ENCODE measurements around the gene OSMR. TPM values are rescaled to one million over a fixed set of nuclear protein-coding genes. Genes with fewer than 3 reads are reported as not detected.
"Not testable (repeated sequence)": the region's sequence is repeated elsewhere in the genome, so short reads cannot be mapped to it uniquely, and the experiment has no call there.

The OSMR gene
- total RNA-seq, 1 experiment from 2014 or later = not detected

DNA sequence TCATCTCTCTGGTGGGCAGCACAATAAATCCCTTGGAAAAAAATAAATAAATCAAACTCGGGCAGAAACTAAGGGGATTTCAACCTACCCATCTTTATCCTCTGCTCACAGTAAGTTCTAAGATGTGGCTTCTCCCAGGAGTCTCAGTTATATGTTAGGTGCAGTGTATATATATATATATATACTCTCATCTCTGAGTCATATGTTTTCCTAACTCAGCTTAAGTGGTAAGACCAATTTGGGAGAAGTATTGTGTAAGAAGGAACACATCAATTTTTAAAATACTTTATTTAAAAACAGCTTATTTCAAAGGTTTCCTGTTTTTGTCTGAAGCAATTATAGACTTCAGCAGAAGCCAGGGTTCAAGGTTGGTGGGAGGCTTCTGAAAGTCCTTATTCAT, 20.3 kb upstream of the OSMR start:
- no peak for DNase-seq (ENCODE audit: low spot score)
- in situ Hi-C loops (cut with HindIII; ENCODE audit: low sequenced_read_pairs) = no loop called here

DNA sequence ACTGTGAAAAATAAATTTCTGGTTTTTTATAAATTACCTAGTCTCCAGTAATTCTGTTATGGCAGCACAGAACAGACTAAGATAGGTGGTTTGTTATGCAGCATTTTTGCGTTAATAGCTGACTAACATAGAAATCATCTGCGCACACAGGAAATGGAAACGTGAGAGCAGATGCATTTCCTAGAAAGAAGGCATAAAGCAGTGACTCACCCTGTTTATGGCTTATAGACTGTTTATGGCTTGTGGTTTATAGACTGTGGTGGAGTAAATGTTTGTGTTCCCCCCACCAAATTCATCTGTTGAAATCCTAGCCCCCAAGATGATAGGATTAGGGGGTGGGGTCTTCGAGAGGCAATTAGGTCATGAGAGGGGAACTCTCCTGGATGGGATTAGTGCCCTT, 18.3 kb upstream of the OSMR start:
- in situ Hi-C loops (cut with HindIII; ENCODE audit: low sequenced_read_pairs) = no loop called here
- no peak for DNase-seq (ENCODE audit: low spot score)

DNA sequence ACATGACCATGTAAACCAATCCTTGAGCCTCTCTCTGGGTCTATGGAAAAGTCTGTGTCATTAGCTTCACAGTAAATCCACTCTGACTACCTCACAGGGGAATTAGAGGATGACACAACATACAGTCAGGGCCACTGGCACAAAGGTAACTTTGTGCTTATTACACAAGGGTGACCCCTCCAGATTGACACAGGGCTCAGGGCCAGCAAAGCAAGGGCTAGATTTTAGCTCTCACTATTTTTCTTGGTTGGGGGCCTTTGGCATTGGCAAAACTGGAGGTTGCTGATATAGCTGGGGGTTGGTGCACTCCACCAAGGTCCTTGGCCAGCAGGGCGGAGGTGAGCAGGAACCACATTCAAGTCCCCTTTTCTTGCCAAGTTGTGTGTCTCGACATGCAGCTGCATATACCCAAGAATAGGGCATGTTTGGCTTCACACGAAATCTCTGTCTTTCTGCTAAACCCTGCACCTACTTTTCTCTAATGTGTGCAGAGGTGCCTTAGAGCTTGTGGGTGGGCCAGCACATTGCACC, 15.2 kb upstream of the OSMR start:
- in situ Hi-C loops (cut with HindIII; ENCODE audit: low sequenced_read_pairs) = no loop called here

DNA sequence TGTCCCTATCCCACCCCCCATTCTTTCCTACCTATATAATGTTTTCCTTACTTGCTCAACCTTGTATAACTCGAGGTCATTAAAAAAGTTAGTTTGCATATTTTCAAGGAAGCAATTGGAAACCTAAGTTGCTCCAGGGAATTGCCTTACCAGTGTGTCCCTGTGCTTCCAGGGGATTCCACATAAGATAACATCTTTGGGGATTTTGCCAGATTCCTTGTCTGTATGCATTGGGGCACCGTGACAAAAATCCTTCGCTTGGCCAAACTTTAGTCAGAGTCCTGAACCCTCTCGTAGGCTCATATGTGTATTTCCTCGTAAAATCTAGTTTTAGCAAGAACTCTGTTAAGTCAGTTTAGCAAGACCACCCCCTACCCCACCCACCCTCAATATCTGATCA, 14.7 kb upstream of the OSMR start:
- in situ Hi-C loops (cut with HindIII; ENCODE audit: low sequenced_read_pairs) = no loop called here
- no peak for DNase-seq (ENCODE audit: low spot score)

More for the DNA sequence above, 15.2 kb upstream of the OSMR start:
- DNase-seq (ENCODE audit: low spot score) = no peak

DNA sequence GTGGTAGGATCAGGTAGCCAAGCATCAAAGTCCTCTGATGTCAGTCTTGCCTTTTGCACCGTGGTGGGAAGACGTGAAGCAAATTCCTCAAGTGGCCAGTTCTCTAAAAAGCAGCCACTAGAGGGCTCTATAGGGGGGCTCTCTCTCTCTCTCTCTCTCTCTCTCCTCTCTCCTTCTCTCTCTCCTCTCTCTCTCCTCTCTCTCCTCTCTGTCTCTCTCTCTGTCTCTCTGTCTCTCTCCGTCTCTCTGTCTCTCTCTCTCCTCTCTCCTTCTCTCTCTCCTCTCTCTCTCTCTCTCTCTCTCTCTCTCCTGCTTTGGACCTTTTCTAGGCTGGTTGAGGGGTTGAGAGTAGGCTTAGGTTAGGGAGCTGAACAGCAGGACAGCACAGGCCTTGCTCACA, 13.9 kb upstream of the OSMR start:
- no peak for DNase-seq (ENCODE audit: low spot score)

DNA sequence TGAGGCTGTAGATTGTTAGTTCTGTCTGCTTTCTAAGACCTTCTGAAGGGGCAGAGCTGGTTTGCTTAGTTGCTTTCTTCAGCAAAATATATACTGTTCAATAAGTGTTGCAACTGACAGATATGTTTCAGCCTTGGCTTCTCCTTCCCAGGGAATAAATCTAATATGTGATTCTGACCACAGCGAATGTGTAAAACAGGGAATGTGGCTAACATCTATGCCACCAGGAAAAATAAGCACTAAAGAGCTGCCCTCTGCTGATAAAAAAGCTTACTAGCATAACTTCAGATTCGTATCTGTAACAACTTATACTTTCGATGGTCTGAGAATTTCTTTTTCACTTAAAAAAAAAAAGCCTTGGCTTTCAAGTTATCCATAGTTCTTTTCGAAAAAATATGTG, 13.0 kb upstream of the OSMR start:
- no peak for DNase-seq (ENCODE audit: low spot score)
- in situ Hi-C loops (cut with HindIII; ENCODE audit: low sequenced_read_pairs) = no loop called here

More for the DNA sequence above, 13.9 kb upstream of the OSMR start:
- in situ Hi-C loops (cut with HindIII; ENCODE audit: low sequenced_read_pairs) = no loop called here

DNA sequence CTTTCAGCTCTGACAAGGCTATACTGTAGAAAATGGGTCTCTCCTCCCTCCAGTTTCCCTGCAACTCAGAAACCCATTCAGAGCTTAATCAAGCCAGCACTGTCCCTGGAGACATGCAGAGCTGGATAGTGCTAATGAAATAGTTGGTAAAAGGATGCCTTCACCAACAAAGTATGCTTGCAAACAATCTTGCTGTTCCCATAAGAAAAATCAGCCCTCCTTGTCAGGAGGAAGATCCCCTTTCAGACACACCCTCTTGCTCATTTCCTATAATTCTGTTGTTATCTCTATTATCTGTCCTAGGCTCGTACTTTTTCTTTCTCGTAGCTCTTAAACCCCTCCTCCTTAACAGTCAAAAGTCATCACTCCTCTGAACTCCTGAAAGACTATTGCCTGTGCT, 9.9 kb upstream of the OSMR start:
- in situ Hi-C loops (cut with HindIII; ENCODE audit: low sequenced_read_pairs) = no loop called here
- no peak for DNase-seq (ENCODE audit: low spot score)

DNA sequence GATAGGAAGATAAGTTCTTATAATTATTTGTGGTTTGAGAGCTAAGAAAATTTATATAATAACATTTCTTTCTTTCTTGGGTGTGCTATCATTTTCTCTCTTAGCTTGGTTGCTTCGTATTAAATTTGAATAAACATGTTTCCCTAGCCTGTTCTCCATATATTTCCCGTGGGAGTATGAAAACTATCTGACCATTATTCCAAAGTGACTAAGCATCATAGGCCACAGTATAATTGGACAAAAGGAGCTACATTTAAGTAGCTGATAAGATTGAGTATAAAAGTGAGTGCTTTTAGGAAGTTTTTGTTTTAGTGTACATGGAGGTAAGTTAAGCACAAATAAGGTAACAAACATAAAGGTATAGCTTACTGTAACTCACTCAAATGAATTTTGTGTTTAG, 8.4 kb upstream of the OSMR start:
- no peak for DNase-seq (ENCODE audit: low spot score)
- in situ Hi-C loops (cut with HindIII; ENCODE audit: low sequenced_read_pairs) = no loop called here

DNA sequence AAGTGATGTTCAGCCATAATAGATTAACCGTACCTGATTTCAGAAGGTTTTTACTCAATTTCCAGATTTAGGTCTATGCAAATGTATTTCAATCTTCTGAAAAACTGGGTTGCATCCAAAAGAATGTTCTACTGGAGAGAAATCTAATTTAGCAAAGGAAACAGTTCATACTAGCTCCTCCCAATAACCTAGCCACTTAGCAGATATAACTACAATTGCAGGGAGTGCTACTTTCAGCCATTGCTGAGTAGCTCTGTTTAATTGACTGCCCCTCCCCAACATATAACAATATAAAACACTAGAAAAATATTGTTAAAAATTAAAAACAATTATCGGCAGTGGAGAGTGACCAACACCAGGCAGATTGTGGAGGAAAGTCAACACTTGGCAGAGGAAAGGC, 7.9 kb upstream of the OSMR start:
- in situ Hi-C loops (cut with HindIII; ENCODE audit: low sequenced_read_pairs) = no loop called here
- DNase-seq (ENCODE audit: low spot score) = no peak

DNA sequence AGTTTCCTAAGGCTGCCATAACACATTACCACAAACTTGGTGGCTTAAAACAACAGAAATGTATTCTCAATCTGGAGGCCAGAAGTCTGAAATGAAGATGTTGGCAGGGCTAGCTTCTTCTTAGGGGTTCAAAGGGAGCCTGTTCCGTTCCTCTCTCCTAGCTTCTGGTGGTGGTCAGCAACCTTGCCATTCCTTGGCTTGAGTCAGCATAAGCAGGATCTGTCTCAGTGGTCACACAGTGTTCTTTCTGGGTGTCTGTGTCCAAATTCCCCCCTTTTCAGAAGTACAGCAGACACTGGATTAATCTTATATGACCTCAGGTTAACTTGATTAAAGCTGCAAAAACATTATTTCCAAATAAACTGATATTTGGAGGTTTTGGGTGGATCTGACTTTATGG, 2.1 kb upstream of the OSMR start:
- DNase-seq (ENCODE audit: low spot score) = no peak
- in situ Hi-C loops (cut with HindIII; ENCODE audit: low sequenced_read_pairs) = no loop called here

DNA sequence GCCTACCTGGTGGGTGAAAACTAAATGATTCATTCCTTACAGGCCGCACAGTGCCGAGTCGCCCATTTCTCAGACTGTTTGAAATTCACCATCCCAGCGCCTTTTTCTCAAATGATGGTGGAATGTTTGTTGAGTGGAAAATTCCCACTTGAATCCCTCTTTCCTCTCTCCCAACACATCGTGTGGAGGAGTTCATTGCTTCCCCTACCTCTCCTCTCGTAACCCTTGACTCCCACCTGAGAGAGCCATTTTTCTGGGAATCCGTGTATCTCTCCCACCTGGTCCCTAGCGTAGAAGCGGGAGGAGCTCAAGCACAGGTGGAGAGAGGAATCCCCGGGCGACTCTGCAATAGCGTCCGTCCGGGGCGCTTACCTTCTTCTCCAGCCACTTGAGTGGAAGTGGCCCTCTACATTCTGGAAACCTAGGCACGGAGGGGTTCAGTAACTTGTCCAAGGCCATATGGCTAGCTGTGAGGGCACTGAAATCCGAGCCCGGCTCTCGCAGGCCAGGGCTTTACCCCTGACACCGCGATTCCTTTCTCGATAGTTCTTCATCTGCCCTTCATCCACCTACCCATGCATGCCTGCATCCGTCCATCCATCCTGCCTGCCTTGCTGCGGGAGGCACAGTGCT, 683 bp downstream of the OSMR start:
- DNase-seq (ENCODE audit: low spot score) = no peak
- in situ Hi-C loops (cut with HindIII; ENCODE audit: low sequenced_read_pairs) = no loop called here

DNA sequence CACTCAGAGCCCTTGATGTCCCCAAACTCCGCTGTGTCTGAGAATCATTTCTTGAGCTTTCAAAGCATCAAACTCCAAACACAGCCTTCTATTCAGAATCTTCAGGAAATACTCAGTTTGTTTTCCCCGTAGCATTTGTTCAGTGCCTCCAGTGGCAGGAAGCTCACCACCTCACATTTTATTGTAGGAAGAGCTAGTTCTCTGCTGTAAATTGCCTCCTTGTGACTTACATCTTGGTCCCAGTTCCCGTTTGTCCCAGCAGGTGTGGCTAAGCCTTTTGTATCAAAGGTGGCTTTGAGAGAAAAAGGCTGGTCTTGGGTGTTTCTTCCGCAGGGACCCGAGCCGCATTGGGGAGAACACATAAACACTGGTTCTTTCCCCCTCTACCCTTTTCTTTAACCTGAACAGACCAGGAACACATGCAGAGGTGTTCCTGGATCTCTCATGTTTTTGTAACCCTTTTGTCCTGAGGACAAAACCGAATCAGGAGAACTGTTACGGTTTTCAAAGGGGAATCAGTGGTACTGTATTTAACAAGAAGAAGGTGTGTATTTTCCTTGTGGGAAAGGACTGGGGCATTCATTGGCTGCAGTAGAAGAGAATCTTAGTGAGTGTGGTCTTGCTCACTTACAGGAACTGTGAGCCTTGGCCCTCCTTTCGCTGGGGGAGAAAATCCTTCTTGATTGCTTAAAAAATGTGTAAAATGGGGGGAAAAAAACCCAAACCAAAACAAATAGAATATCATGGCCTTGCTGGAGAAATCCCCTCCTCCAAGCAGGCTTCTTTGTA, 1.9 kb downstream of the OSMR start:
- in situ Hi-C loops (cut with HindIII; ENCODE audit: low sequenced_read_pairs) = no loop called here
- no peak for DNase-seq (ENCODE audit: low spot score)

DNA sequence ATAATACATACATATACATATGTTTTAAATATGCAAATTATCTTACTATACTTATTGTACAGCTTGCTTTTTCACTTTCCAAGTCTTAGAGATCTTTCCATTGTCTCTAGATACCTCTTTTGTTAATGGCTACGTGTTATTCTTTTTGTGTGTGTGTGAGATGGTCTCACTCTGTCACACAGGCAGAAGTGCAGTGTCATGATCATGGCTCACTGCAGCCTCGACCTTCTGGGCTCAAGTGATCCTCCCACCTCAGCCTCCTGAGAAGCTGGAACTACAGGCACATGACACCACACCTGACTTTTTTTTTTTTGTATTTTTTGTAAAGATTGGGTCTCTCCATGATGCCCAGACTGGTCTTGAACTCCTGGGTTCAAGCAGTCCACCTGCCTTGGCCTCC, 2.8 kb downstream of the OSMR start:
- in situ Hi-C loops (cut with HindIII; ENCODE audit: low sequenced_read_pairs) = no loop called here
- DNase-seq (ENCODE audit: low spot score) = no peak

DNA sequence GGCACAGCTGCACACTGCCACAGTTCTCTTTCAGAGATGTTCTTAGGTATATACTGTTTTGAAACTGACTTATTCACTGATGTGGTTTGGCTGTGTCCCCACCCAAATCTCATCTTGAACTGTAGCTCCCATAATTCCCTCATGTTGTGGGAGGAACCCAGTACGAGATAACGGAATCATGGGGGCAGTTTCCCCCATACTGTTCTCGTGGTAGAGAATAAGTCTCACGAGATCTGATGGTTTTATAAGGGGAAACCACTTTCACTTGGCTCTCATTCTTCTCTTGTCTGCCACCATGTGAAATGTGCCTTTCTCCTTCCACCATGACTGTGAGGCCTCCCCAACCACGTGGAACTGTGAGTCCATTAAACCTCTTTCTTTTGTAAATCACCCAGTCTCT, 5.8 kb downstream of the OSMR start:
- DNase-seq (ENCODE audit: low spot score) = not testable (repeated sequence)

DNA sequence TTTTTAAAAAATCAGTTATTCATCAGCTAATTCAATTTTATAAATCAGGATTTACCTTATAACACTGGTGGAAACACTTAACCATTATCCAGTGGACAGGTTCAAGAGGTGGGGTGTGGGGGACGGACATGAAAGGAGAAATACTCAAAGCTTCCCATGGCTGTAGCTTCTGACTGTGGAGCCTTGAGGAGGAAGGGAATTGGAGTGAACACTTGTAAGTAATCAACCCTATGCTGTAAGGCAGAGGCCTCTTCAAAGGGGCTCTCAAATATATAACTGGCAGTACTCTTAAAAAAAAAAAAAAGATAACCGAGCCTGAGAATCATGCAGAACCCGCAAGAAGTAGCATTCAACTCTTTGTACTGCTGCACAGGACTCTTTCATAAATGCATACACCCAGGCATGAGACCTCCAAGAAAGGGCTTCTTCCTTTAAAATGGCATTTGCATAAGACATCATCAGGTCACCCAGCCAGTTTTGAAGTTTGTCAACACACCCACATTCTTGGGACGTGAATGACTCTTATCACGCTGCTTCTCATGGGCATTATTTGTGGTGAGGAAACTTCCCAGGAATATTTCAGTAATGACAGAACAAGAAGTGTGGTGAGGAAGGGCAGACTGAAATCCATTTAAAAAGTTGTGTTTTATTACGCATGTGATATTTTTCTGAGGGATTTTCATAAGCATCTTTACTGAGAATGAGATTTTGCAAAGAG, 8.1 kb downstream of the OSMR start:
- in situ Hi-C loops (cut with HindIII; ENCODE audit: low sequenced_read_pairs) = no loop called here
- DNase-seq (ENCODE audit: low spot score) = no peak

More for the DNA sequence above, 5.8 kb downstream of the OSMR start:
- in situ Hi-C loops (cut with HindIII; ENCODE audit: low sequenced_read_pairs) = not testable (repeated sequence)

DNA sequence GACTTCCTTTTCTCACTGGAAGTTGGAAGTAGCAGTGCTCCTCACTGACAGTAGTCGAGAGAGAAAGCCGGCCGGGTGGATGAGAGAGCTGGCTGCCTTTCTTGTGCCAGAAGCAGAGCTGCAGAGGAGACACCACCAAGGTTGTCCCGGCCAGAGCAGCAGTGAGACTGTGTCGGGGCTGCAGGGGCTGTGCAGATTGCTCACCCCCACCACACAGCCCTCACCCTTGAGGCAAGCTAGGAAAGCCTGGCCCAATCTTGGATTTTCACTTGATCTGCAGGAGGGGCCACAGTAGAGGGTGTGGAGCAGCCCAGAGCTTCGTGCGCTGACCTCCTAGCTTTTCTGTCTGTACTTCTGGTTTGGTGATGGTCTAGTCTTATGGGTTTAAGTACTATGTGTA, 9.1 kb downstream of the OSMR start:
- no peak for DNase-seq (ENCODE audit: low spot score)
- in situ Hi-C loops (cut with HindIII; ENCODE audit: low sequenced_read_pairs) = no loop called here

DNA sequence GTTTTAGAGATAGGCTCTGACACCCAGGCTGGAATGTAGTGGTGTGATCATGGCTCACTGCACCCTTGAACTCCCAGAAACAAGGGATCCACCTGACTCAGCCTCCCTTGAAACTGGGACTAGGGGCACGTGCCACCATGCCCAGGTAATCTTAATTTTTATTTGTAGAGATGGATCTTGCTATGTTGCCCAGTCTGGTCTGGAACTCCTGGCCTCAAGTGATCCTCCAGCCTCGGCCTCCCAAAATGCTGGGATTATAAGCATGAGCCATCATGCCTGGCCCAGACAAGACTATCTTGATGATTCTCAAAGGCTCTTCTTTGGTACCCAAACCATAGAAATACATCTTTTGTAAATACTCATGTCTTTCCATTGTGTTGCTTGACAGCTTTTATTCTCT, 10.8 kb downstream of the OSMR start:
- in situ Hi-C loops (cut with HindIII; ENCODE audit: low sequenced_read_pairs) = no loop called here
- DNase-seq (ENCODE audit: low spot score) = no peak

DNA sequence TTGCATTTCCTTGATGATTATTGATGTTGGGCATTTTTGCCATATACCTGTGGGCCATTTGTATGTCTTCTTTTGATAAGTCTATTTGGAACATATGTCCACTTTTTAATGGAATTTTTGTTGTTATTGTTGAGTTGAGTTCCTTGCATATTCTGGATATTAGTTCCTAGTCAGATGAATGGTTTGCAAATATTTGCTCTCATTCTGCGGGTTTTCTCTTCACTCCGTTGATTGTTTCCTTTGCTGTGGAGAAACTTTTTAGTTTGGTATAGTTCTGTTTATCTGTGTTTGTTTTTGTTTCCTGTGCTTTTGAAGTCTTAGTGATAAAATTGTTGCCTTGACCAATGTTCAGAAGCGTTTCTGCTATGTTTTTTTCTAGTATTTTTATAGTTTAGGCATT, 13.0 kb downstream of the OSMR start:
- in situ Hi-C loops (cut with HindIII; ENCODE audit: low sequenced_read_pairs) = no loop called here
- no peak for DNase-seq (ENCODE audit: low spot score)

DNA sequence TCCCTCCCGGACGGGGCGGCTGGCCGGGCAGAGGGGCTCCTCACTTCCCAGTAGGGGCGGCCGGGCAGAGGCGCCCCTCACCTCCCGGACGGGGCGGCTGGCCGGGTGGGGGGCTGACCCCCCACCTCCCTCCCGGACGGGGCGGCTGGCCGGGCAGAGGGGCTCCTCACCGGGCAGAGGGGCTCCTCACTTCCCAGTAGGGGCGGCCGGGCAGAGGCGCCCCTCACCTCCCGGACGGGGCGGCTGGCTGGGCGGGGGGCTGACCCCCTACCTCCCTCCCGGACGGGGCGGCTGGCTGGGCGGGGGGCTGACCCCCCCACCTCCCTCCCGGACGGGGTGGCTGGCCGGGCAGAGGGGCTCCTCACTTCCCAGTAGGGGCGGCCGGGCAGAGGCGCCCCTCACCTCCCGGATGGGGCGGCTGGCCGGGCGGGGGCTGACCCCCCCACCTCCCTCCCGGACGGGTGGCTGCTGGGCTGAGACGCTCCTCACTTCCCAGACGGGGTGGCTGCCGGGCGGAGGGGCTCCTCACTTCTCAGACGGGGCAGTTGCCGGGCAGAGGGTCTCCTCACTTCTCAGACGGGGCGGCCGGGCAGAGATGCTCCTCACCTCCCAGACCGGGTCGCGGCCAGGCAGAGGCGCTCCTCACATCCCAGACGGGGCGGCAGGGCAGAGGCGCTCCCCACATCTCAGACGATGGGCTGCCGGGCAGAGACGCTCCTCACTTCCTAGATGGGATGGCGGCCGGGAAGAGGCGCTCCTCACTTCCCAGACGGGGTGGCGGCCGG, 16.4 kb downstream of the OSMR start:
- DNase-seq (ENCODE audit: low spot score); in situ Hi-C loops (cut with HindIII; ENCODE audit: low sequenced_read_pairs): not testable (repeated sequence)
